Breast epithelium (tissue), 4 donors: ENCODE data around the gene PDX1. TPM values are rescaled to one million over a fixed set of nuclear protein-coding genes. Genes with fewer than 3 reads are reported as not detected.

Source experiments
- DNase-seq, 2 donors: peaks; one replicate each; pipeline ENCODE4 v3.0.0-alpha.2; 2019; ENCODE audit warnings: low spot score in 2 of 2
- H3K27ac ChIP-seq, 2 donors: fragments of 200-600 bp; sonication (generic) in 1 of 2; one replicate each; pipeline ENCODE4 v1.5.1; 2016 to 2019; ENCODE audit warnings: mild to moderate bottlenecking in 1 of 2
- H3K27me3 ChIP-seq, 2 donors: fragments of 200-600 bp; sonication (generic) in 1 of 2; one replicate each; pipeline versions ENCODE4 v1.5.1 to v1.6.0; 2017 to 2019; ENCODE audit warnings: control low read depth in 1 of 2, mild to moderate bottlenecking in 1 of 2
- H3K36me3 ChIP-seq: fragments of 200-600 bp; one replicate; pipeline ENCODE4 v1.5.1; 2019
- H3K4me1 ChIP-seq, 2 donors: fragments of 200-600 bp; sonication (generic); one replicate each; pipeline ENCODE4 v1.5.1; 2016 to 2019; ENCODE audit warnings: control low read depth in 1 of 2
- H3K4me3 ChIP-seq, 3 donors: fragments of 200-600 bp; sonication (generic); 1 replicate in 2 of 3; 2 replicates in 1 of 3; pipeline ENCODE4 v1.5.1; 2016 to 2019; ENCODE audit warnings: mild to moderate bottlenecking in 3 of 3, moderate library complexity in 2 of 3
- H3K9me3 ChIP-seq, 2 donors: fragments of 200-600 bp; sonication (generic) in 1 of 2; one replicate each; pipeline ENCODE4 v1.5.1; 2016 to 2019; ENCODE audit warnings: control low read depth in 1 of 2
- CTCF ChIP-seq, 3 donors: fragments of 450-650 bp; IDR thresholded peaks; one replicate each; pipeline ENCODE4 v1.5.1; 2016 to 2017; ENCODE audit warnings: antibody characterized with exemption in 3 of 3, mild to moderate bottlenecking in 3 of 3, moderate library complexity in 3 of 3
- POLR2A ChIP-seq: fragments of 450-650 bp; IDR thresholded peaks from one replicate; pipeline ENCODE4 v1.6.1; 2016; ENCODE audit warnings: antibody characterized with exemption, mild to moderate bottlenecking, moderate library complexity
- POLR2AphosphoS5 ChIP-seq, 3 donors: sonication (generic); formaldehyde crosslinking; IDR thresholded peaks; one replicate each; pipeline ENCODE4 v1.6.1; 2017; ENCODE audit warnings: antibody characterized with exemption in 3 of 3
- intact Hi-C: fragments of 100-400 bp; cut with DNase I; formaldehyde crosslinking; loops from one replicate; pipeline ENCODE4 v1.15.1; 2023; ENCODE audit warnings: low total_unique reads
- total RNA-seq, 3 donors: library from RNA; depleted of rRNA; stranded (reverse); fragments of >200 nt; gene quantifications; one replicate each; pipeline ENCODE4 v1.1.0, GENCODE V29; 2016

The PDX1 gene
- total RNA-seq, 3 donors from 2014 or later, result not detected

- H3K36me3 ChIP-seq, result no peaks in the 10 kb centered on the region
- peaks cover 4 to 98% of the 10 kb centered on the region in 2 donors for H3K27me3 ChIP-seq
- intact Hi-C loops, result no loop called here
- TF ChIP-seq CTCF (IDR thresholded peaks at IDR 0.05) (no peak), POLR2A (no peak)
- no peaks in the 10 kb centered on the region for H3K9me3 ChIP-seq
- H3K4me3 ChIP-seq, result peak within 1 kb of the TSS in 2 of 3 donors; percentile 21 to 41
- H3K27ac ChIP-seq, result no peak within 1 kb of the TSS
- no peak for DNase-seq
- H3K4me1 ChIP-seq, result peaks cover 0 to 3% of the 10 kb centered on the region in 2 donors
These were observed 49.5 kb downstream of the PDX1 start, which contains the start of gene CDX2 for GRCh38 chr13:27969082-27969865. Gene CDX2 (minus strand): TSS chr13:27969315. CDS start chr13:27969006, 309 bp downstream.

- DNase-seq, result no peak
- TF ChIP-seq CTCF (IDR thresholded peaks at IDR 0.05), result no peak
- no peak for TF ChIP-seq POLR2A
- no peak for TF ChIP-seq POLR2AphosphoS5 (IDR thresholded peaks at IDR 0.05)
- no peaks in the 10 kb centered on the region for H3K9me3 ChIP-seq
- peaks cover 4 to 98% of the 10 kb centered on the region in 2 donors for H3K27me3 ChIP-seq
- H3K4me3 ChIP-seq, result no peak overlapping the region
- H3K4me1 ChIP-seq, result peaks cover 0 to 3% of the 10 kb centered on the region in 2 donors
- intact Hi-C loops, result loop anchor here (10.0 kb wide), 1 partner anchor 605 kb away; no protein-coding TSS in a partner anchor
- H3K27ac ChIP-seq, result no peak overlapping the region
- H3K36me3 ChIP-seq, result no peaks in the 10 kb centered on the region
These were observed 50.0 kb downstream of the PDX1 start for GRCh38 chr13:27969866-27970229.

GRCh38 chr13:27970382-27971235, 50.8 kb downstream of the PDX1 start:
- intact Hi-C loops, result loop anchor here (10.0 kb wide), 1 partner anchor 606 kb away; no protein-coding TSS in a partner anchor
- H3K27ac ChIP-seq, result no peak overlapping the region
- peaks cover 0 to 3% of the 10 kb centered on the region in 2 donors for H3K4me1 ChIP-seq
- H3K9me3 ChIP-seq, result no peaks in the 10 kb centered on the region
- H3K36me3 ChIP-seq, result no peaks in the 10 kb centered on the region
- DNase-seq, result no peak
- no peak overlapping the region for H3K4me3 ChIP-seq
- H3K27me3 ChIP-seq, result peaks cover 4 to 98% of the 10 kb centered on the region in 2 donors
- TF ChIP-seq POLR2A, result no peak

GRCh38 chr13:27971236-27971645, 51.4 kb downstream of the PDX1 start:
- intact Hi-C loops, result loop anchor here (10.0 kb wide), 1 partner anchor 606 kb away; no protein-coding TSS in a partner anchor
- H3K27me3 ChIP-seq, result peaks cover 4 to 98% of the 10 kb centered on the region in 2 donors
- H3K4me3 ChIP-seq, result no peak overlapping the region
- H3K36me3 ChIP-seq, result no peaks in the 10 kb centered on the region
- no peaks in the 10 kb centered on the region for H3K9me3 ChIP-seq
- no peak overlapping the region for H3K27ac ChIP-seq
- H3K4me1 ChIP-seq, result peaks cover 0 to 3% of the 10 kb centered on the region in 2 donors
- no peak for DNase-seq
- TF ChIP-seq CTCF (IDR thresholded peaks at IDR 0.05), result no peak
- TF ChIP-seq POLR2AphosphoS5 (IDR thresholded peaks at IDR 0.05), result no peak
- no peak for TF ChIP-seq POLR2A

GRCh38 chr13:27971776-27972477, 52.1 kb downstream of the PDX1 start:
- H3K36me3 ChIP-seq, result no peaks in the 10 kb centered on the region
- H3K27ac ChIP-seq, result no peak overlapping the region
- no peaks in the 10 kb centered on the region for H3K9me3 ChIP-seq
- TF ChIP-seq POLR2A (no peak), CTCF (IDR thresholded peaks at IDR 0.05) (no peak), POLR2AphosphoS5 (IDR thresholded peaks at IDR 0.05) (no peak)
- peaks cover 4 to 98% of the 10 kb centered on the region in 2 donors for H3K27me3 ChIP-seq
- H3K4me3 ChIP-seq, result no peak overlapping the region
- H3K4me1 ChIP-seq, result peaks cover 0 to 3% of the 10 kb centered on the region in 2 donors
- intact Hi-C loops, result loop anchor here (10.0 kb wide), 1 partner anchor 607 kb away; no protein-coding TSS in a partner anchor
- DNase-seq, result no peak
